Memory B cell (primary cell): Measurements from ENCODE around the gene ALKBH7.
"Not testable (repeated sequence)": the region's sequence is repeated elsewhere in the genome, so short reads cannot be mapped to it uniquely, and the experiment has no call there.

ENCODE experiments used
- ATAC-seq: fragments of 150-1000 bp; cut with Tn5 transposase; 2 replicates; pipeline ENCODE4 v1.10.0; 2021; ENCODE audit warnings: low read depth, mild to moderate bottlenecking, moderate library complexity
- DNase-seq, 2 donors: peaks; one replicate each; pipeline ENCODE4 v3.0.0; 2022; ENCODE audit warnings: low spot score in 2 of 2
- H3K27ac Mint-ChIP-seq: one replicate; pipeline ENCODE4 v1.8.0; 2022; ENCODE audit warnings: mild to moderate bottlenecking, moderate library complexity, mixed read lengths
- H3K27me3 Mint-ChIP-seq: one replicate; pipeline ENCODE4 v1.8.0; 2022; ENCODE audit warnings: mixed read lengths
- H3K36me3 Mint-ChIP-seq: one replicate; pipeline ENCODE4 v1.8.0; 2022; ENCODE audit warnings: mild to moderate bottlenecking, mixed read lengths
- H3K4me1 Mint-ChIP-seq: one replicate; pipeline ENCODE4 v1.8.0; 2022; ENCODE audit warnings: mixed read lengths
- H3K4me3 Mint-ChIP-seq: one replicate; pipeline ENCODE4 v1.8.0; 2022; ENCODE audit warnings: mild to moderate bottlenecking, moderate library complexity, mixed read lengths
- H3K9me3 Mint-ChIP-seq: one replicate; pipeline ENCODE4 v1.8.0; 2022; ENCODE audit warnings: mixed read lengths

The ALKBH7 gene, protein sequence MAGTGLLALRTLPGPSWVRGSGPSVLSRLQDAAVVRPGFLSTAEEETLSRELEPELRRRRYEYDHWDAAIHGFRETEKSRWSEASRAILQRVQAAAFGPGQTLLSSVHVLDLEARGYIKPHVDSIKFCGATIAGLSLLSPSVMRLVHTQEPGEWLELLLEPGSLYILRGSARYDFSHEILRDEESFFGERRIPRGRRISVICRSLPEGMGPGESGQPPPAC

DNA sequence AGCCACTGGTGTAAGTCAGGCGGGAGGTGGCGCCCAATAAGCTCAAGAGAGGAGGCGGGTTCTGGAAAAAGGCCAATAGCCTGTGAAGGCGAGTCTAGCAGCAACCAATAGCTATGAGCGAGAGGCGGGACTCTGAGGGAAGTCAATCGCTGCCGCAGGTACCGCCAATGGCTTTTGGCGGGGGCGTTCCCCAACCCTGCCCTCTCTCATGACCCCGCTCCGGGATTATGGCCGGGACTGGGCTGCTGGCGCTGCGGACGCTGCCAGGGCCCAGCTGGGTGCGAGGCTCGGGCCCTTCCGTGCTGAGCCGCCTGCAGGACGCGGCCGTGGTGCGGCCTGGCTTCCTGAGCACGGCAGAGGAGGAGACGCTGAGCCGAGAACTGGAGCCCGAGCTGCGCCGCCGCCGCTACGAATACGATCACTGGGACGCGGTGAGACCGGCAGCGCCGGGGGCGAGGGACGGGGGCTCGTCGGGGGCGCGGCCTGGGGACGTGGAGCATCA, at the start of gene ALKBH7:
TSS of gene ALKBH7 (plus strand) at position 201 of the 502 bp plus-strand sequence. CDS start at position 228, 27 bp downstream.
- no peaks in the 10 kb centered on the region for H3K9me3 Mint-ChIP-seq
- H3K4me3 Mint-ChIP-seq, result peak within 1 kb of the TSS; percentile 96
- H3K36me3 Mint-ChIP-seq, result peaks cover 7% of the 10 kb centered on the region
- ATAC-seq, result peak; percentile 78
- no peaks in the 10 kb centered on the region for H3K27me3 Mint-ChIP-seq
- peak; percentile 93 to 95 for DNase-seq
- peaks cover 13% of the 10 kb centered on the region for H3K4me1 Mint-ChIP-seq
- H3K27ac Mint-ChIP-seq, result peak within 1 kb of the TSS; percentile 96

DNA sequence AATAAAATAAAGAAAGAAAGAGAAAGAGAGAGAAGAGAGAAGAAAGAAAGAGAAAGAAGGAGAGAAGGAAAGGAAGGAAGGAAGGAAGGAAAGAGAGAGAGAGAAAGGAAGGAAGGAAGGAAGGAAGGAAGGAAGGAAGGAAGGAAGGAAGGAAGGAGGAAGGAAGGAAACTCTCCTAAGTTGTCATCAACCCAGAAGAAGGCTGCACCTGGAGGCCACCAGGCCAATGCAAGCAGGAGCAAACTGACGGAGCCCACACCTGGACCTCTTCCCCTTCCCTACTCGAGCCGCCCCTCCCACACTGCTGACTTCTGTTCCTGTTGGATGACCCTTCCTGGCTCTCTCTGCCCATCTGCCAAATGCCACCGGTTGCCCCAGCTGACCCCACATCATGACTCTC, 47.8 kb upstream of the ALKBH7 start:
- Mint-ChIP-seq H3K36me3 (peaks cover 2% of the 10 kb centered on the region), H3K4me1 (no peaks in the 10 kb centered on the region), H3K27me3 (peaks cover 7% of the 10 kb centered on the region), H3K9me3 (peaks cover 1% of the 10 kb centered on the region), H3K4me3 (no peak overlapping the region), H3K27ac (no peak overlapping the region)
- DNase-seq (no peak), ATAC-seq (no peak)

GRCh38 chr19:6325614-6326013, 47.0 kb upstream of the ALKBH7 start:
- Mint-ChIP-seq H3K27ac (no peak overlapping the region), H3K9me3 (peaks cover 1% of the 10 kb centered on the region), H3K4me1 (no peaks in the 10 kb centered on the region), H3K36me3 (peaks cover 2% of the 10 kb centered on the region), H3K27me3 (peaks cover 7% of the 10 kb centered on the region), H3K4me3 (no peak overlapping the region)
- no peak for DNase-seq
- no peak for ATAC-seq

DNA sequence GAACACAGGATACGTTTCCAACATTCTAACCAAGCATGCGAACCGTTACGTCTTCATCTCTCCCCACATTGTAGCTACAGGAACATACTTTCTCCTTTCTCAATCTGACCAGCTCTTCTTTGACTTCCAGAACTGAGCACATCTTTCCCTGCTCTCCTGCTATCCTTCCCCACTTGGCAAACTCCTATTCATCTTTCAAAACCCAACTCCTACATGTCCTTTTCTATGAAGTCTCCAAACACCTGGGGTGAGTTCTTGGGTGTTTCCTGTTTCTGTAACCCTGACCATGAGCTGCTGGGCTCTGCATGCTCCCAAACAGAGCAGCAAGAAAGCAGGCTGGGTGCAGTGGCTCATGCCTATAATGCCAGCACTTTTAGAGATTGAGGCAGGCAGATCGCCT, 45.8 kb upstream of the ALKBH7 start:
- Mint-ChIP-seq H3K27me3 (peaks cover 7% of the 10 kb centered on the region), H3K27ac (no peak overlapping the region), H3K4me1 (no peaks in the 10 kb centered on the region), H3K36me3 (peaks cover 2% of the 10 kb centered on the region), H3K4me3 (no peak overlapping the region), H3K9me3 (peaks cover 1% of the 10 kb centered on the region)
- no peak for DNase-seq
- ATAC-seq, result no peak

DNA sequence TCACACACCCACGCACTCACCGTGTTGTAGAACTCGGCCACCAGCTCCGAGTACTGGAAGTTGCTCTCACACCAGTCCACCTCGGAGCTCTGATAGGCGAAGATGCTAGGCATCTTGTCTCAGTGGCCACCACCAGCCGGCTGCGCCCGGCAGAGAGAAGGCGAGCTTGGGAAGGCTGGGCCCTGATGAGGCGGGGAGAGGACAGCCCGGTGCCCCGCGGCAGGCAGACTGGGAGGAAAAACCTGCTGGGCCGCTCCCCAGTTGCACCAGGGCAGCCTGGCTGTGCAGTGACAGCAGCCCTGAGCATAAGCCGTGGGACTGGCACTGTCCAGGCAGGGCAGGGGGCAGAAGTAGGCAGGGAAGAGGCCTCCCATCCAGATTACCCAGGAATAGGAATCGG, 39.2 kb upstream of the ALKBH7 start, which contains the start of gene ACER1:
TSS of gene ACER1 (minus strand) at position 174 of the 400 bp plus-strand sequence. CDS start at position 113, 61 bp downstream.
- Mint-ChIP-seq H3K27me3 (peaks cover 3% of the 10 kb centered on the region), H3K4me3 (no peak within 1 kb of the TSS), H3K27ac (no peak within 1 kb of the TSS), H3K4me1 (no peaks in the 10 kb centered on the region), H3K36me3 (no peaks in the 10 kb centered on the region), H3K9me3 (no peaks in the 10 kb centered on the region)
- DNase-seq, result no peak
- ATAC-seq, result no peak

GRCh38 chr19:6334490-6335285, 37.9 kb upstream of the ALKBH7 start:
- ATAC-seq (no peak), DNase-seq (no peak)
- H3K4me1 Mint-ChIP-seq, result no peaks in the 10 kb centered on the region
- H3K4me3 Mint-ChIP-seq, result no peak overlapping the region
- no peaks in the 10 kb centered on the region for H3K9me3 Mint-ChIP-seq
- no peak overlapping the region for H3K27ac Mint-ChIP-seq
- no peaks in the 10 kb centered on the region for H3K36me3 Mint-ChIP-seq
- H3K27me3 Mint-ChIP-seq, result peaks cover 3% of the 10 kb centered on the region

- Mint-ChIP-seq H3K36me3 (no peaks in the 10 kb centered on the region), H3K4me1 (peaks cover 7% of the 10 kb centered on the region), H3K27ac (no peak overlapping the region), H3K27me3 (peaks cover 3% of the 10 kb centered on the region), H3K9me3 (peaks cover 2% of the 10 kb centered on the region), H3K4me3 (no peak overlapping the region)
- DNase-seq (no peak), ATAC-seq (no peak)
Measured at GRCh38 chr19:6340493-6341201, 31.9 kb upstream of the ALKBH7 start.

- H3K27me3 Mint-ChIP-seq, result peaks cover 3% of the 10 kb centered on the region
- H3K4me3 Mint-ChIP-seq, result no peak overlapping the region
- ATAC-seq (no peak), DNase-seq (no peak)
- peaks cover 7% of the 10 kb centered on the region for H3K4me1 Mint-ChIP-seq
- no peak overlapping the region for H3K27ac Mint-ChIP-seq
- no peaks in the 10 kb centered on the region for H3K36me3 Mint-ChIP-seq
- H3K9me3 Mint-ChIP-seq, result peaks cover 2% of the 10 kb centered on the region
Measured at GRCh38 chr19:6343462-6343861, 29.1 kb upstream of the ALKBH7 start.

DNA sequence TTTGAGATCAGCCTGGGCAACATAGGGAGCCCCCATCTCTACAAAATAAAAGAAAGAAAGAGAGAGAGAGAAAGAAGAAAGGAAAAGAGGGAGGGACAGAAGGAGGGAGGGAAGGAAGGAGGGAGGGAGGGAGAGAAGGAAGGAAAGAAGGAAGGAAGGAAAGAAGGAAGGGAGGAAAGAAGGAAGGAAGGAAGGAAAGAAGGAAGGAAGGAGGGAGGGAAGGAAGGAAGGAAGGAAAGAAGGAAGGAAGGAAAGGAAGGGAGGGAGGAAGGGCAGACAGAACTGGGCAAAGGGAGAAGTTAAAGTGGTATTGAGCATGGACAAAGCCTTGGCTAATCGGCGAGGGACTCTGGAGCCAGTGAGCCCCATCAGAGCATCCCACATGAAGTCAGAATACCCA, 23.3 kb upstream of the ALKBH7 start:
- ATAC-seq, H3K27ac Mint-ChIP-seq, H3K27me3 Mint-ChIP-seq, DNase-seq, H3K9me3 Mint-ChIP-seq, H3K36me3 Mint-ChIP-seq, H3K4me1 Mint-ChIP-seq, H3K4me3 Mint-ChIP-seq: not testable (repeated sequence)

GRCh38 chr19:6350688-6351087, 21.9 kb upstream of the ALKBH7 start:
- DNase-seq (no peak), ATAC-seq (no peak)
- H3K9me3 Mint-ChIP-seq, result no peaks in the 10 kb centered on the region
- H3K36me3 Mint-ChIP-seq, result no peaks in the 10 kb centered on the region
- H3K4me3 Mint-ChIP-seq, result no peak overlapping the region
- H3K27me3 Mint-ChIP-seq, result no peaks in the 10 kb centered on the region
- H3K27ac Mint-ChIP-seq, result no peak overlapping the region
- no peaks in the 10 kb centered on the region for H3K4me1 Mint-ChIP-seq

- DNase-seq (no peak), ATAC-seq (no peak)
- H3K9me3 Mint-ChIP-seq, result no peaks in the 10 kb centered on the region
- no peaks in the 10 kb centered on the region for H3K27me3 Mint-ChIP-seq
- no peak overlapping the region for H3K27ac Mint-ChIP-seq
- no peak overlapping the region for H3K4me3 Mint-ChIP-seq
- H3K4me1 Mint-ChIP-seq, result no peaks in the 10 kb centered on the region
- H3K36me3 Mint-ChIP-seq, result no peaks in the 10 kb centered on the region
Measured at GRCh38 chr19:6352381-6353165, 20.0 kb upstream of the ALKBH7 start.

DNA sequence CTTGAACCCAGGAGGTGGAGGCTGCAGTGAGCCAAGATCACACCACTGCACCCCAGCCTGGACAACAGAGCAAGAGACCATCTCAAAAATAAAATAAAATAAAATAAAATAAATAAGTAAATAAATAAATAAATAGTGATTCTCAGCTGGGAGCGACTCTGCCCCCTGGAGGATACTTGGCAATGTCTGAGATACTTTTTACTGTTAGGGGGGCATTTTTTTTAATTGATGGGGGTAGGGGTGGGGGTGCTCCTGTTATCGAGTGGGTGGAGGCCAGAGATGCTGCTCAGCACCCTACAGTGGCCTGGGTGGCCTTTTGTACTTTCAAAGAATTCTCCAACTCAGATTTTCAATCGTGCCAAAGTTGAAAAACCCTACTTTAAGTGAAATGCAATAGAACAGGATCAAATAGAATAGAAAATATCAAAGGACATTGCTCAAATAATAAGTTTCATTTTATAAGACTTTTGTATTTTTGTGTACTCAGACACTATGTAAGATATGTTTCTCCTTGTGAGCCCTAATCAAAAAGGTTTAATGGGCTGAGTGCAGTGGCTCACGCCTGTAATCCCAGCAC, 18.4 kb upstream of the ALKBH7 start:
- H3K27me3 Mint-ChIP-seq, result no peaks in the 10 kb centered on the region
- H3K36me3 Mint-ChIP-seq, result no peaks in the 10 kb centered on the region
- no peak overlapping the region for H3K27ac Mint-ChIP-seq
- no peak for ATAC-seq
- no peaks in the 10 kb centered on the region for H3K4me1 Mint-ChIP-seq
- no peak overlapping the region for H3K4me3 Mint-ChIP-seq
- H3K9me3 Mint-ChIP-seq, result no peaks in the 10 kb centered on the region
- DNase-seq, result no peak

DNA sequence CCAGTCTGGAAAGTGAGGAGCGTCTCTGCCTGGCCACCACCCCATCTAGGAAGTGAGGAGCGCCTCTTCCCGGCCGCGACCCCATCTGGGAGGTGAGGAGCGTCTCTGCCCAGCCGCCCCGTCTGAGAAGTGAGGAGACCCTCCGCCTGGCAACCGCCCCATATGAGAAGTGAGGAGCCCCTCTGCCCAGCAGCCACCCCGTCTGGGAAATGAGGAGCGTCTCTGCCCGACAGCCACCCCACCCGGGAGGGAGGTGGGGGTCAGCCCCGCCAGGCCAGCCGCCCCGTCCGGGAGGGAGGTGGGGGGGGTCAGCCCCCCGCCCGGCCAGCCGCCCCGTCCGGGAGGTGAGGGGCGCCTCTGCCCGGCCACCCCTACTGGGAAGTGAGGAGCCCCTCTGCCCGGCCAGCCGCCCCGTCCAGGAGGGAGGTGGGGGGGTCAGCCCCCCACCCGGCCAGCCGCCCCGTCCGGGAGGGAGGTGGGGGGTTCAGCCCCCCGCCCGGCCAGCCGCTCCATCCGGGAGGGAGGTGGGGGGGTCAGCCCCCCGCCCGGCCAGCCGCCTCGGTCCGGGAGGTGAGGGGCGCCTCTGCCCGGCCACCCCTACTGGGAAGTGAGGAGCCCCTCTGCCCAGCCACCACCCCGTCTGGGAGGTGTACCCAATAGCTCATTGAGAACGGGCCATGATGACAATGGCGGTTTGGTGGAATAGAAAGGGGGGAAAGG, 17.1 kb upstream of the ALKBH7 start:
- H3K27me3 Mint-ChIP-seq, H3K4me3 Mint-ChIP-seq, ATAC-seq, H3K4me1 Mint-ChIP-seq, H3K36me3 Mint-ChIP-seq, DNase-seq, H3K9me3 Mint-ChIP-seq, H3K27ac Mint-ChIP-seq: not testable (repeated sequence)
